ENCODE results near the gene TM9SF2. TPM values are rescaled to one million over a fixed set of nuclear protein-coding genes. Genes with fewer than 3 reads are reported as not detected.

The TM9SF2 gene
- total and polyA plus RNA-seq, 9 of the 15 experiments (the other 6 are each of a cell fraction or from before 2014, with no cell fraction given) = 23.3 to 83.2 (median 55.1) TPM

GRCh38 chr13:99481366-99481765 is 19.9 kb upstream of the TM9SF2 start:
- H3K9me1 ChIP-seq (ENCODE audit: control insufficient read depth, insufficient read depth, low read length) = no peaks in the 10 kb centered on the region
- FAIRE-seq (no peak), ATAC-seq (no peak), DNase-seq (ENCODE audit: extremely low read depth in 1 of 4, low spot score in 3 of 4) (no peak)
- ChIA-PET POLR2A (no interaction called here), CTCF (ENCODE audit: low intra/inter-chr PET ratio) (no interaction called here)
- H3K27ac ChIP-seq (ENCODE audit: extremely low read depth, low read depth, low read length) = no peak overlapping the region
- no peaks in the 10 kb centered on the region for H3K9me3 ChIP-seq (replicated peaks; ENCODE audit: control insufficient read depth, insufficient read depth, low read depth, low read length)
- H3K4me1 ChIP-seq (replicated peaks in 1 of 2; ENCODE audit: control insufficient read depth in 2 of 2, insufficient read depth in 2 of 2, low read length in 2 of 2) = no peaks in the 10 kb centered on the region
- in situ Hi-C loops (cut with MboI) (no loop called here), intact Hi-C loops (cut with micrococcal nuclease) (no loop called here)
- no peak overlapping the region for H2AFZ ChIP-seq (ENCODE audit: low read depth, low read length)
- H3K27me3 ChIP-seq (ENCODE audit: control insufficient read depth in 2 of 2, insufficient read depth in 2 of 2, low read length in 2 of 2) = no peaks in the 10 kb centered on the region
- no peak overlapping the region for H3K4me2 ChIP-seq (ENCODE audit: insufficient read depth, low read length)
- no peaks in the 10 kb centered on the region for H4K20me1 ChIP-seq (replicated peaks; ENCODE audit: control insufficient read depth, insufficient read depth, low read length)
- H3K4me3 ChIP-seq = no peak overlapping the region
- no TSS peak for BruUV-seq (replicated peaks)
- 37% methylated on average over 4 of the region's 4 CpGs for WGBS (ENCODE audit: insufficient coverage, low coverage, missing lambda C conversion rate)
- H3K79me2 ChIP-seq (ENCODE audit: control insufficient read depth, insufficient read depth, low read length) = no peaks in the 10 kb centered on the region
- H3K36me3 ChIP-seq (ENCODE audit: control insufficient read depth, insufficient read depth, low read length) = no peaks in the 10 kb centered on the region
- no peak overlapping the region for H3K9ac ChIP-seq (ENCODE audit: insufficient read depth in 1 of 2, low read depth in 2 of 2, low read length in 2 of 2)
- TF ChIP-seq, protein P1, sequence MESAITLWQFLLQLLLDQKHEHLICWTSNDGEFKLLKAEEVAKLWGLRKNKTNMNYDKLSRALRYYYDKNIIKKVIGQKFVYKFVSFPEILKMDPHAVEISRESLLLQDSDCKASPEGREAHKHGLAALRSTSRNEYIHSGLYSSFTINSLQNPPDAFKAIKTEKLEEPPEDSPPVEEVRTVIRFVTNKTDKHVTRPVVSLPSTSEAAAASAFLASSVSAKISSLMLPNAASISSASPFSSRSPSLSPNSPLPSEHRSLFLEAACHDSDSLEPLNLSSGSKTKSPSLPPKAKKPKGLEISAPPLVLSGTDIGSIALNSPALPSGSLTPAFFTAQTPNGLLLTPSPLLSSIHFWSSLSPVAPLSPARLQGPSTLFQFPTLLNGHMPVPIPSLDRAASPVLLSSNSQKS (CRISPR knock-in tag; IDR thresholded peaks at IDR 0.05) = no peak
- TF ChIP-seq PPARD (CRISPR knock-in tag; IDR thresholded peaks at IDR 0.05) = no peak
- TF ChIP-seq BMI1 (IDR thresholded peaks at IDR 0.05; ENCODE audit: low read length) = no peak
- no peak for TF ChIP-seq TCFL5 (CRISPR knock-in tag; conservative IDR thresholded peaks at IDR 0.05)
- TF ChIP-seq NR1H2 (CRISPR knock-in tag; IDR thresholded peaks at IDR 0.05) = no peak
- TF ChIP-seq, protein P2, sequence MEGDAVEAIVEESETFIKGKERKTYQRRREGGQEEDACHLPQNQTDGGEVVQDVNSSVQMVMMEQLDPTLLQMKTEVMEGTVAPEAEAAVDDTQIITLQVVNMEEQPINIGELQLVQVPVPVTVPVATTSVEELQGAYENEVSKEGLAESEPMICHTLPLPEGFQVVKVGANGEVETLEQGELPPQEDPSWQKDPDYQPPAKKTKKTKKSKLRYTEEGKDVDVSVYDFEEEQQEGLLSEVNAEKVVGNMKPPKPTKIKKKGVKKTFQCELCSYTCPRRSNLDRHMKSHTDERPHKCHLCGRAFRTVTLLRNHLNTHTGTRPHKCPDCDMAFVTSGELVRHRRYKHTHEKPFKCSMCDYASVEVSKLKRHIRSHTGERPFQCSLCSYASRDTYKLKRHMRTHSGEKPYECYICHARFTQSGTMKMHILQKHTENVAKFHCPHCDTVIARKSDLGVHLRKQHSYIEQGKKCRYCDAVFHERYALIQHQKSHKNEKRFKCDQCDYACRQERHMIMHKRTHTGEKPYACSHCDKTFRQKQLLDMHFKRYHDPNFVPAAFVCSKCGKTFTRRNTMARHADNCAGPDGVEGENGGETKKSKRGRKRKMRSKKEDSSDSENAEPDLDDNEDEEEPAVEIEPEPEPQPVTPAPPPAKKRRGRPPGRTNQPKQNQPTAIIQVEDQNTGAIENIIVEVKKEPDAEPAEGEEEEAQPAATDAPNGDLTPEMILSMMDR (IDR thresholded peaks at IDR 0.05 in 2 of 3, conservative IDR thresholded peaks at IDR 0.05 in 1 of 3; ENCODE audit: insufficient read depth in 2 of 3, low read depth in 1 of 3, low read length in 3 of 3) = no peak
- TF ChIP-seq NR2C2 (CRISPR knock-in tag; IDR thresholded peaks at IDR 0.05) = no peak
- TF ChIP-seq NR2C2 (tag; IDR thresholded peaks at IDR 0.05) = no peak
- no peak for TF ChIP-seq STAG1 (CRISPR knock-in tag; IDR thresholded peaks at IDR 0.05; ENCODE audit: borderline replicate concordance)
- TF ChIP-seq KLF13 (tag; IDR thresholded peaks at IDR 0.05; ENCODE audit: borderline replicate concordance, low read depth) = no peak
- TF ChIP-seq DDX20 (tag; IDR thresholded peaks at IDR 0.05; ENCODE audit: low read depth) = no peak
- TF ChIP-seq, protein P3, sequence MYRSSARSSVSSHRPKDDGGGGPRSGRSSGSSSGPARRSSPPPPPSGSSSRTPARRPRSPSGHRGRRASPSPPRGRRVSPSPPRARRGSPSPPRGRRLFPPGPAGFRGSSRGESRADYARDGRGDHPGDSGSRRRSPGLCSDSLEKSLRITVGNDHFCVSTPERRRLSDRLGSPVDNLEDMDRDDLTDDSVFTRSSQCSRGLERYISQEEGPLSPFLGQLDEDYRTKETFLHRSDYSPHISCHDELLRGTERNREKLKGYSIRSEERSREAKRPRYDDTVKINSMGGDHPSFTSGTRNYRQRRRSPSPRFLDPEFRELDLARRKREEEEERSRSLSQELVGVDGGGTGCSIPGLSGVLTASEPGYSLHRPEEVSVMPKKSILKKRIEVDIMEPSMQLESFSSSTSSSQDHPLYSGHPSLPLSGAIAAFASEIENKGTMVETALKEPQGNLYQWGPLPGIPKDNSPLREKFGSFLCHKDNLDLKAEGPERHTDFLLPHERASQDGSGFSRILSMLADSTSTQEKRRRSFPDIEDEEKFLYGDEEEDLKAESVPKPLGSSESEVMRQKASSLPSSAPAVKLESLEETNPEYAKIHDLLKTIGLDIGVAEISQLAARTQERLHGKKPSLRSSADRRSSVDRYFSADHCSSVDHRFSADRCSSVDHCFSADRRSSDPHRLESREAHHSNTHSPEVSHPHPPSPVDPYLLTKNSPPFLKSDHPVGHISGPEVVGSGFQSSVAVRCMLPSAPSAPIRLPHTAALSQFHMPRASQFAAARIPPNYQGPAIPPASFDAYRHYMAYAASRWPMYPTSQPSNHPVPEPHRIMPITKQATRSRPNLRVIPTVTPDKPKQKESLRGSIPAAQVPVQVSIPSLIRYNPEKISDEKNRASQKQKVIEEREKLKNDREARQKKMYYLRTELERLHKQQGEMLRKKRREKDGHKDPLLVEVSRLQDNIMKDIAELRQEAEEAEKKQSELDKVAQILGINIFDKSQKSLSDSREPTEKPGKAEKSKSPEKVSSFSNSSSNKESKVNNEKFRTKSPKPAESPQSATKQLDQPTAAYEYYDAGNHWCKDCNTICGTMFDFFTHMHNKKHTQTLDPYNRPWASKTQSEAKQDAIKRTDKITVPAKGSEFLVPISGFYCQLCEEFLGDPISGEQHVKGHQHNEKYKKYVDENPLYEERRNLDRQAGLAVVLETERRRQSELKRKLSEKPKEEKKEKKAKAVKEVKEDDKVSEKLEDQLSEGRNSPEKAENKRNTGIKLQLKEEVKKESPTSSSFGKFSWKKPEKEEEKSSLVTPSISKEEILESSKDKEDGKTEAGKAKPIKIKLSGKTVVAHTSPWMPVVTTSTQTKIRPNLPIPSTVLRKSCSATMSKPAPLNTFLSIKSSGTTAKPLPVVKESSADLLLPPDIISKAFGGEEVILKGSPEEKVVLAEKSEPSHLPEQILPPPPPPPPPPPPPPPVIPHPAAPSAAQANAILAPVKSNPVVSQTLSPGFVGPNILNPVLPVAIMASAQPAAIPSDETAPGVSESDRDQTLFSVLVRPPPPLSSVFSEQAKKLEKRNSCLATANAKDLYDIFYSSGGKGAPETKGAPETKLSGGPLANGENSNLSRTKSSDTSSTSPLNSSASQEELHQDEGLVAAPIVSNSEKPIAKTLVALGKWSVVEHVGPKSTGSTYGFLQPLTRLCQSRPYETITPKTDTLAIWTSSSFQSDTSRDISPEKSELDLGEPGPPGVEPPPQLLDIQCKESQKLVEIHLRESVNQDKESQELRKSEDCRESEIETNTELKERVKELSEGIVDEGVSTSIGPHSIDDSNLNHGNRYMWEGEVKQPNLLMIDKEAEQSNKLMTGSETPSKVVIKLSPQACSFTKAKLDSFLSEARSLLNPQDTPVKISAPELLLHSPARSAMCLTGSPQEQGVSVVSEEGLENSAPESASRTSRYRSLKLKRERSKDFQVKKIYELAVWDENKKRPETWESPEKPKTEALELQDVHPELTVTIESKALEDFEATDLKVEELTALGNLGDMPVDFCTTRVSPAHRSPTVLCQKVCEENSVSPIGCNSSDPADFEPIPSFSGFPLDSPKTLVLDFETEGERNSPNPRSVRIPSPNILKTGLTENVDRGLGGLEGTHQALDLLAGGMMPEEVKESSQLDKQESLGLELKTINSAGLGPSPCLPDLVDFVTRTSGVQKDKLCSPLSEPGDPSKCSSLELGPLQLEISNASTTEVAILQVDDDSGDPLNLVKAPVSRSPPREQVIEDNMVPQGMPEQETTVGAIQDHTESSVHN (IDR thresholded peaks at IDR 0.05; ENCODE audit: borderline replicate concordance in 1 of 2, low read depth in 1 of 2) = no peak
